Endothelial cell of umbilical vein (primary cell): ENCODE data around the gene STPG3. TPM values are rescaled to one million over a fixed set of nuclear protein-coding genes. Genes with fewer than 3 reads are reported as not detected.
A peak's percentile ranks its signal among the peaks of the same experiment; 100 is the strongest.

ENCODE experiments used
- BruUV-seq: library from RNA; stranded (reverse); fragments of 400-500 nt; replicated peaks from 2 replicates; lab custom pipeline; 2021; lab: Mats Ljungman, UMichigan
- CTCF ChIA-PET: fragments of 300-600, 350-600 bp; sonication (Branson Sonifier 250); formaldehyde crosslinking; loops from one replicate; lab custom pipeline; 2021; ENCODE audit warnings: antibody characterized with exemption, inconsistent platforms; lab: Charles Lee
- POLR2A ChIA-PET: fragments of 300-600, 350-600 bp; sonication (Branson Sonifier 250); formaldehyde crosslinking; loops from one replicate; lab custom pipeline; 2021; ENCODE audit warnings: antibody characterized with exemption, inconsistent platforms; lab: Charles Lee
- DNase-seq: peaks from one replicate; pipeline ENCODE4 v3.0.0-alpha.2; 2011; ENCODE audit warnings: low read depth, low spot score
- FAIRE-seq: peaks from 2 replicates; lab custom pipeline; 2011; peaks lifted over from hg19 to GRCh38; lab: Jason Lieb, UNC
- H2AFZ ChIP-seq: 2 replicates; pipeline ENCODE4 v1.6.0; 2012; ENCODE audit warnings: low read depth, low read length, control low read depth, inconsistent platforms
- H3K27ac ChIP-seq: 2 replicates; pipeline ENCODE4 v1.5.1; 2011; ENCODE audit warnings: low read depth, mild to moderate bottlenecking, control low read depth, low read length, moderate library complexity; ENCODE audit not compliant: insufficient read depth
- H3K27me3 ChIP-seq, 2 experiments: 2 replicates each; pipeline versions ENCODE4 v1.6.0 to v1.6.1; 2011; ENCODE audit warnings: low read length in 2 of 2, mixed read lengths in 1 of 2; ENCODE audit not compliant: control insufficient read depth in 2 of 2, insufficient read depth in 2 of 2
- H3K36me3 ChIP-seq, 2 experiments: 2 replicates in 1 of 2; 3 replicates in 1 of 2; pipeline ENCODE4 v1.5.1; 2011; ENCODE audit warnings: low read length in 2 of 2, mild to moderate bottlenecking in 1 of 2, moderate library complexity in 1 of 2; ENCODE audit not compliant: control insufficient read depth in 2 of 2, insufficient read depth in 2 of 2; ENCODE audit errors: extremely low read depth in 1 of 2
- H3K4me1 ChIP-seq: 3 replicates; pipeline ENCODE4 v1.5.1; 2011; ENCODE audit warnings: mild to moderate bottlenecking, low read length; ENCODE audit not compliant: control insufficient read depth, insufficient read depth; ENCODE audit errors: extremely low read depth
- H3K4me2 ChIP-seq: 2 replicates; pipeline ENCODE4 v1.6.1; 2011; ENCODE audit warnings: low read length, control low read depth, mixed read lengths; ENCODE audit not compliant: insufficient read depth
- H3K4me3 ChIP-seq, 3 experiments: fragments of 200-600 bp in 1 of 3; sonication (generic), shearing (Covaris generic) in 1 of 3; replicated peaks in 1 of 3; 2 replicates each; pipeline ENCODE4 v1.5.1; 2011 to 2016; ENCODE audit warnings: control low read depth in 3 of 3, low read length in 3 of 3, mild to moderate bottlenecking in 2 of 3, inconsistent platforms in 1 of 3, low read depth in 1 of 3, moderate library complexity in 1 of 3; ENCODE audit not compliant: insufficient read depth in 1 of 3
- H3K79me2 ChIP-seq: 2 replicates; pipeline ENCODE4 v1.6.0; 2012; ENCODE audit warnings: low read length, inconsistent platforms; ENCODE audit not compliant: control insufficient read depth, insufficient read depth
- H3K9ac ChIP-seq: replicated peaks from 2 replicates; pipeline ENCODE3; 2011; ENCODE audit warnings: low read length, control low read depth; ENCODE audit not compliant: insufficient read depth; ENCODE audit errors: extremely low read depth
- H3K9me1 ChIP-seq: replicated peaks from 3 replicates; pipeline ENCODE4 v1.6.0; 2011; ENCODE audit warnings: mild to moderate bottlenecking, low read length; ENCODE audit not compliant: control insufficient read depth, insufficient read depth; ENCODE audit errors: extremely low read depth
- H3K9me3 ChIP-seq: replicated peaks from 2 replicates; pipeline ENCODE4 v1.5.1; 2012; ENCODE audit warnings: low read length, inconsistent platforms; ENCODE audit not compliant: control insufficient read depth, insufficient read depth
- H4K20me1 ChIP-seq: replicated peaks from 2 replicates; pipeline ENCODE3; 2011; ENCODE audit warnings: mild to moderate bottlenecking, low read length; ENCODE audit not compliant: control insufficient read depth, insufficient read depth; ENCODE audit errors: extremely low read depth
- CTCF ChIP-seq, 2 donors: IDR thresholded peaks; 1 replicate in 1 of 2; 2 replicates in 1 of 2; pipeline ENCODE4 v1.5.1; 2011; ENCODE audit warnings: low read length in 2 of 2, mild to moderate bottlenecking in 2 of 2, moderate library complexity in 2 of 2, control low read depth in 1 of 2, inconsistent platforms in 1 of 2, low read depth in 1 of 2; ENCODE audit not compliant: insufficient read depth in 1 of 2; ENCODE audit errors: extremely low read depth in 1 of 2
- EZH2 ChIP-seq: IDR thresholded peaks from 2 replicates; pipeline ENCODE4 v1.6.1; 2012; ENCODE audit warnings: borderline replicate concordance, low read depth, mild to moderate bottlenecking, moderate library complexity, low read length, inconsistent platforms; ENCODE audit not compliant: severe bottlenecking
- FOS ChIP-seq: IDR thresholded peaks from 2 replicates; pipeline ENCODE4 v1.6.1; 2011; ENCODE audit warnings: mild to moderate bottlenecking, low read length, moderate library complexity, borderline replicate concordance; ENCODE audit not compliant: insufficient read depth
- GATA2 ChIP-seq: IDR thresholded peaks from 2 replicates; pipeline ENCODE4 v1.7.0; 2011; ENCODE audit warnings: low read depth, mild to moderate bottlenecking, moderate library complexity, mixed read lengths, low read length; ENCODE audit not compliant: insufficient read length, insufficient read depth
- JUN ChIP-seq: IDR thresholded peaks from 2 replicates; pipeline ENCODE4 v1.6.1; 2011; ENCODE audit warnings: borderline replicate concordance, low read depth; ENCODE audit not compliant: insufficient read length, insufficient read depth
- MAX ChIP-seq: IDR thresholded peaks from 2 replicates; pipeline ENCODE4 v1.6.1; 2011; ENCODE audit not compliant: insufficient read depth, insufficient read length
- MYC ChIP-seq: IDR thresholded peaks from one replicate; pipeline ENCODE4 v1.6.1; 2011; ENCODE audit warnings: mild to moderate bottlenecking, low read depth, low read length
- POLR2A ChIP-seq: IDR thresholded peaks from 2 replicates; pipeline ENCODE4 v1.6.1; 2012; ENCODE audit warnings: low read depth, mild to moderate bottlenecking, control low read depth, low read length
- POLR2AphosphoS5 ChIP-seq: IDR thresholded peaks from 2 replicates; pipeline ENCODE4 v1.6.1; 2012; ENCODE audit warnings: low read depth, mild to moderate bottlenecking, control low read depth, low read length, moderate library complexity; ENCODE audit not compliant: insufficient read depth
- dilution Hi-C: fragments of 300-500 bp; cut with MboI; formaldehyde crosslinking; loops from one replicate; pipeline ENCODE4 v1.15.0; 2019; ENCODE audit warnings: low sequenced_read_pairs; ENCODE audit not compliant: extremely low pct_ligation_motif_present
- intact Hi-C: fragments of 100-400 bp; cut with micrococcal nuclease; formaldehyde crosslinking; loops from one replicate; pipeline ENCODE4 v1.10.0; 2022
- polyA plus RNA-seq, 4 experiments: library from polyadenylated mRNA; depleted of rRNA in 3 of 4; stranded (reverse) in 3 of 4; unstranded in 1 of 4; fragments of >200 nt; gene quantifications; 2 replicates each; pipeline versions ENCODE4 v1.2.1 to v1.2.3, GENCODE V29; 2011 to 2012; ENCODE audit warnings: missing spikeins in 1 of 4
- total RNA-seq: library from RNA; stranded (reverse); gene quantifications from 2 replicates; pipeline ENCODE4 v1.2.3, GENCODE V29; 2021

STPG3 gene
- total and polyA plus RNA-seq, 2 donors (not counting 3 experiments of a cell fraction or from before 2014, with no cell fraction given): not detected

- dilution Hi-C loops: no loop called here
- no peaks in the 10 kb centered on the region for H3K79me2 ChIP-seq
- no peak within 1 kb of the TSS for H3K27ac ChIP-seq
- no peaks in the 10 kb centered on the region for H3K9me3 ChIP-seq
- peak within 1 kb of the TSS; percentile 36 for H2AFZ ChIP-seq
- no peaks in the 10 kb centered on the region for H3K9me1 ChIP-seq
- no peak for FAIRE-seq
- TF ChIP-seq JUN (no peak), CTCF (IDR thresholded peaks at IDR 0.05; ENCODE audit: extremely low read depth in 1 of 2, insufficient read depth in 1 of 2, low read depth in 1 of 2, low read length in 2 of 2) (no peak), EZH2 (no peak), POLR2AphosphoS5 (no peak), GATA2 (no peak), FOS (no peak), MYC (no peak), MAX (no peak), POLR2A (no peak)
- BruUV-seq: no TSS peak
- no peaks in the 10 kb centered on the region for H3K27me3 ChIP-seq
- H3K36me3 ChIP-seq: no peaks in the 10 kb centered on the region
- peak within 1 kb of the TSS in 2 of 3 experiments; percentile 3 to 44 for H3K4me3 ChIP-seq
- peaks cover 18% of the 10 kb centered on the region for H3K4me1 ChIP-seq
- intact Hi-C loops: loop anchor here (1.0 to 2.0 kb wide), 6 partner anchors 14 to 100 kb away; partner anchors contain the start of genes TPRN and TUBB4B
- H4K20me1 ChIP-seq: no peaks in the 10 kb centered on the region
- H3K9ac ChIP-seq: no peak within 1 kb of the TSS
- ChIA-PET POLR2A (interaction anchor here (1.5 to 1.9 kb wide), 2 partner anchors 18 to 22 kb away, joined by 8 to 10 read pairs; partner anchors contain the start of genes TPRN and TUBB4B), CTCF (interaction anchor here (0.6 to 6.3 kb wide), 10 partner anchors 7 to 93 kb away, joined by 3 to 63 read pairs (median 8); partner anchors contain the start of genes NDOR1, SSNA1, TMEM203 and TPRN)
- peak; percentile 12 for DNase-seq
- peak within 1 kb of the TSS; percentile 50 for H3K4me2 ChIP-seq
Measured at GRCh38 chr9:137222190-137223077, 28.7 kb upstream of the STPG3 start, which contains the start of gene RNF208. Gene RNF208 (minus strand): TSS chr9:137222240. CDS start chr9:137221212, 1,028 bp downstream.
